ENCODE results near the gene CCDC28B. TPM values are rescaled to one million over a fixed set of nuclear protein-coding genes. Genes with fewer than 3 reads are reported as not detected.

Gene CCDC28B
- total and polyA plus RNA-seq, 2 of the 13 experiments (the other 11 are each of a cell fraction or from before 2014, with no cell fraction given) = 2.6 to 3.5 TPM

- no peak for TF ChIP-seq POGK (CRISPR knock-in tag; conservative IDR thresholded peaks at IDR 0.05)
- TF ChIP-seq IKZF4 (CRISPR knock-in tag; IDR thresholded peaks at IDR 0.05; ENCODE audit: borderline replicate concordance, low read depth, not compliant biosample characterization) = no peak
- no peak for TF ChIP-seq CBX5 (CRISPR knock-in tag; IDR thresholded peaks at IDR 0.05; ENCODE audit: borderline replicate concordance)
- no peak for TF ChIP-seq CCDC6 (CRISPR knock-in tag; IDR thresholded peaks at IDR 0.05)
- TF ChIP-seq ZNF878 (CRISPR knock-in tag; IDR thresholded peaks at IDR 0.05) = no peak
- TF ChIP-seq TFDP1 (CRISPR knock-in tag; IDR thresholded peaks at IDR 0.05; ENCODE audit: borderline replicate concordance) = no peak
- TF ChIP-seq LBX2 (CRISPR knock-in tag; IDR thresholded peaks at IDR 0.05; ENCODE audit: borderline replicate concordance) = no peak
- TF ChIP-seq ZNF639 (CRISPR knock-in tag; conservative IDR thresholded peaks at IDR 0.05) = no peak
- TF ChIP-seq SAP130 (CRISPR knock-in tag; IDR thresholded peaks at IDR 0.05; ENCODE audit: low read depth) = peak; percentile 57
- no peak for TF ChIP-seq RFX1 (IDR thresholded peaks at IDR 0.05)
- no peak for TF ChIP-seq RARG (CRISPR knock-in tag; IDR thresholded peaks at IDR 0.05; ENCODE audit: low read depth)
- TF ChIP-seq THAP9 (CRISPR knock-in tag; IDR thresholded peaks at IDR 0.05; ENCODE audit: borderline replicate concordance) = no peak
- TF ChIP-seq GABPB1 (CRISPR knock-in tag; IDR thresholded peaks at IDR 0.05) = no peak
- TF ChIP-seq MED13 (CRISPR knock-in tag; IDR thresholded peaks at IDR 0.05) = no peak
- no peak for TF ChIP-seq KLF11 (CRISPR knock-in tag; IDR thresholded peaks at IDR 0.05)
- no peak for TF ChIP-seq POLR2G (IDR thresholded peaks at IDR 0.05; ENCODE audit: low read depth, low read length)
- no peak for TF ChIP-seq PRDM4 (CRISPR knock-in tag; IDR thresholded peaks at IDR 0.05; ENCODE audit: borderline replicate concordance)
- no peak for TF ChIP-seq SRSF4 (IDR thresholded peaks at IDR 0.05; ENCODE audit: low read depth, low read length, poor library complexity, severe bottlenecking)
- no peak for TF ChIP-seq TMF1 (CRISPR knock-in tag; IDR thresholded peaks at IDR 0.05; ENCODE audit: low read depth)
Observed at GRCh38 chr1:32178380-32179192, 21.8 kb upstream of the CCDC28B start (continued).
